IPS DF 4.7 (cell line): ENCODE results near the gene GSK3A.

Experiments used
- DNase-seq: peaks from one replicate; pipeline ENCODE4 v3.0.0-alpha.2; 2013; ENCODE audit warnings: low spot score; ENCODE audit errors: extremely low read depth

GSK3A gene

DNA sequence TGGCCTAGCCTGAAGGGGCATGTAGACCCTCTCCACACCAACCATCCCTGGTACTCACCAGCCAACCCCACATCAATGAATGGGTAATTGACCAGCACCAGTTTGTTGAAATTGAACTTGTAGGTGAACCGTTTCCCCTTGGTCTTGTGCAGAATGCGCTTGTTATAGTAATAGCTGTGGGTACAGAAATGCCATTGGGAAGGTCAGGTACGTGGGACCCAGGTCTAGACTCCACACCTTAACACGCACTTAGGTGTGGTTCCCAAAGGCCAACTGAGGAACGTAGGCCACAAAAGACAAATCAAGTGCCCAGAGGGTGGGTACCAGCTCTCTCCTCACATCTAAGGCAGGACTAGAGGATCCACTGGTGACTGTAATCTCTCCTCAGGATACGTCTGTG is 7.4 kb upstream of the GSK3A start:
- DNase-seq = no peak

DNA sequence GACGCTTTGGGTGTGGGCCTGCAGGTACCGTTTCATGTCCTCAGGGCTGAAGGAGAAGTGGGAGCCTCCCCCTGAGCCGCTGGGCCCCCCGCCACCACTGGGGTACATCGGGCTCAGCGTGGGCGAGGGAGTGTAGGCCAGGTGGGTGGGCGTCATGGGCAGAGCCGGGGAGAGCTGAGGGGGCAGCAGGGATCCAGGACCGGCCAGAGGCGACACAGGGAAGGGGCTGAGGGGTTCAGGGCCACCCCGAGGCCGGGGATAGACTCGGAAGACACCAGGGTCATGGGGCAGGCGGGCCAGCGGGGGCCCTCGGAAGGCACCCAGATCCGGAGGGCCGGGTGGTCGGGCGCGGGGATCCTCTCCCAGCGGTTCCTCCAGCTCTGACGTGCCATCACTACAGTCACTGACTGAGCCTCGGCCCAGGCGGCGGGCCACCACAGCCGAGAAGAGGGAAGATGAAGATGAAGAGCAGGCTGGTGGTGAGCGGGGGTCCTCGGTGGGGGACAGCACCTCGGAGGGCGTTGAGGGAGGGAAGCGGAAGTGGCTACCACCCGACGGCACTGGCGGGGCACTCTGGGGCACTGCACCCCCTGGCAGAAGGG is 6.8 kb upstream of the GSK3A start:
- DNase-seq = no peak

DNA sequence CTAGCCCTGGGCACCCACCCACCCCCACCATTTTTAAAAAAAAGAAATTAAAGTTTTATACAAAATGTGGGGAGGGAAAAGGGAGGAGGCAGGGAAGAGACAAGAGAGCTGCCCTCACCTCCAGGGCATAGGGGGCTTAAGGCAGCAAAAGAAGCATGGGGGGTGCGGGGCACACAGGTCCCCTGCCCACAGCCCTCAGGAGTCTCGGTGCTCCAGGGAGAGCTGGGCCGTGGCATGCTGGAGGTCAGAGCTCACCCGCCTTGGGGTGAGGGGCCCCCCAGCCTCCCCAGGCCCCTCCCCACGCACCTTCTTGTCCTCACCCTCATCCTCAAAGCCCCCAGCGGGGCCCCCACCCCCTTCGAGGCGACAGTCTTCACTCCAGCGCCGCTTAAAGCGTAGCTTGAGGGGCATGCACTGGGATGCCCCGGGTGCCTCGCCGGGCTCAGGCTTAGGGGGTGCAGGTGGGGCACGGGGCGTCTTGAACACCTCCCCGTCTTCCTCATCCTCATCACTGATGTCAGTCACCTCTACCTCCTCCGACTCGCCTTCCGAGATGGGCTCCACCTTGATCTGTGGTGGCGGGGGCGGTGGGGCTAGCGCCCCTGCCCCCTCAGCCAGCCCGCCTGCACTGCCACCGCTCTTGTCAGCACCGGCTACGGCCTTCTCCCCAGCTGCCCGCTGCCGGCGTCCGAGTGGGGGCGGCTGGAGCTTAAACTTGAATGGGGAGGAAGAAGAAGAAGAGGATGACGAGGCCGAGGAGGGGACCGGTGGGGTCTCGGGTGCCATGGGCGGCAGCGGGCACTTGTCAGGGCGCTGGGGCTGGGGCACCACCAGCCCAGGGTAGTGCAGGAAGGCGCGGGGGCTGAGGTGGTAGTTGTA is 6.1 kb upstream of the GSK3A start:
- DNase-seq = no peak

DNA sequence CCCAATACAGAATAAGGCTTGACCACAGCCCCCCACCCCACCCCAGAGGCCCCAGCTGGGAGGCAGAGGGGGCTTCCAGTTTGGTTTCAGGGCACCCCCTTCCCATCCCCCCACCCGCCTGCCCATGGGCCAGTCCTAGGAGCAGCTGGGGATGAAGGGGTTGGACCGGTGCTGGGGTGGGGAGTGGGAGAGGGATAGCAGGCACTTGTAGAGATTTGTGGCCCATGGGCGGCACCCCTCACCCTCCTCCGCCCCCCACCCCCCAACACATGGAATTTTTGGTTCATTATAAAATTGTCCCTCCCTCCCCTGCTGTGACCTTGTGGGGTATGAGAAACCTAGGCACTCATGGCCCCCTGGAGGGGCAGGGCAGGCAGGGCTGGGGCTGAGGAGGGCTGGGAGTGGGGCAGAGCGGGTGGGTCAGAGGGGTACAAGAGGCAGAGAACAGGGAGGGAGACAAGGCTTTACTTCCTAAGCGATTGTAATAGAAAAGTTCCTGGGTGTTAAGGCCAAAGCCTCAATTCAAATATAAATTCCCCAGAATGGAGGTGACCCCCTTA is 5.3 kb upstream of the GSK3A start:
- DNase-seq = no peak

DNA sequence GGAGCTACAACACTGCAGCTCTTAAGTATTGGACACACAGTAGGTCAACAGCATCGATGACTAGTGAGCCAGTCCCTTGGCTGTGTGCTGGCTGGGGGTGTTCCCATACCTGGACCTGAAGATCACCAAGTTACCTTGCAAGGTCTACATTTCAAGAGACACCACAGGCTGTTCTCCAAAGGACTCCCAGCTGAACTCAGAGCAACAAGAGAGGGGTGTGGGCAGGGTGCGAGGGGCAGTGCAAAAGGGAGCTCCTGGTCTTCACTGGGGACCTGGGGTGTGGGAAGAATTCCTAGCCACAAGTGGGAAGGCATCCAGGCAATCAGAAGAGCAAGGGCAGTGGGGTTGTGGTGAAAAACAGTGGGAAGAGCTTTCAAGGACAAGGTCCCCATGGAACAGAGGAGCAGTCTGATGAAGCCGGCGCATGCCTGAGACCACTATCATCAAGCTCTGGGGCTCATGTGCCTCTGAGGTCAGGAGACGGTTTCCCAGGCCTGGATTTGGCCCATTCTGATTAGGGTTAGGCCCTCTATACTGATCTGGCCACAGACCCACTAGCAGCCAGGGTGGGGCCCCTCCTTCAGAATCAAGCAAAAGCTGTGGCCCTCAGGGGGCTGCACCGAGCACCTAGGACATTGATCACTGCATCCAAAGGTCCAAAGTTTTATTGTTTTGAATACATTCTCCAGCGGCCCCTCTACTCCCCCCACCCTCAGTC is 4.7 kb upstream of the GSK3A start:
- no peak for DNase-seq

DNA sequence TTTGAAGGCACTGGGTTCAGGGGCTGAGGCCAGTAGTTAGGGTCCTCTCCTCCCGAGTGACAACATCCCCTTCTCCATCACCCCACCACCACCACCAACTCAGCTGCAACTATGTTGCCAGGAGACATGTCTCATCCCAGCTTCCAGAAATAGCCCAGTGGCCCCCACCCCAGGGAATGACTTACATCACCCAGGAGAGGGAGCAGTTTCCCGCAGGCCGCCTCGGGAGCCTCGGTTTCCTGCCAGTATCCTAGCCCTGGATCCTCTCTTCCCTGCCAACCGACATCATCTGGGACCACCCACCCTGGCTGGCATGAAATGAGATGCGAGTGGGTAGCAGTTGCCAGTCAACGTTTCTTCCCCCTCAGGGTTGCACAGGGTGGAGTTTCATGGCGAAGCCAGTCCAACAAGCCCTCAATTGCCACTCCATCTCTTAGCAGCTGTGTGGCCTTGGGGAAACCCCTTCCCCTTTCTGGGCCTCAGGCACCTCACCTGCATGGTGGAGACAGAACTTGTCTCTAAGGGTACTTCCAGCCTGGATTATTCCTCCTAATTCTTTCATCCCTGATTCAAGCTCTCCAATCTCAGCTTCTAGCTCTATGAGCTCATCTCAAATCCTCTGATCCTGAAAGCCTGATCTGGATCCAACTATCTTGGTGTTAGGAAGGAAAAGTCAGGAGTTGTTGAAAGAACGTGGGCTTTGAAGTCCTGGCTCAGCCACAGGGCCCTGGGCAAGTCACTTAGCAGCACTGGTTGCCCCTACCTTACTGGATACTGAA is 3.9 kb upstream of the GSK3A start:
- no peak for DNase-seq

DNA sequence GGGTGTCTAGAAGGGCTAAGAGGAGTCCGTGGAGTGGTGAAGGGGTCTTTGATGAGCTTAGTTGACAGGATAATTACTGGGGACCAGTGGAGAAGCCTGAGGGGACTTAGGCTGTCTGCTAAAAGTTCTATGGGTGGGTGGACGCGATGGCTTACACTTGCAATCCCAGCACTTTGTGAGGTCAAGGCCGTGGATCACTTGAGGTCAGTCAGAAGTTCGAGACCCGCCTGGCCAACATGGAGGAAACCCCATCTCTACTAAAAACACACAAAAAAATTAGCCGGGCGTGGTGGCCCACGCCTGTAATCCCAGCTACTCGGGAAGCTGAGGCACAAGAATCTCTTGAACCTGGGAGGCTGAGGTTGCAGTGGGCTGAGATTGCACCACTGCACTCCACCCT is 2.8 kb upstream of the GSK3A start:
- DNase-seq = no peak

DNA sequence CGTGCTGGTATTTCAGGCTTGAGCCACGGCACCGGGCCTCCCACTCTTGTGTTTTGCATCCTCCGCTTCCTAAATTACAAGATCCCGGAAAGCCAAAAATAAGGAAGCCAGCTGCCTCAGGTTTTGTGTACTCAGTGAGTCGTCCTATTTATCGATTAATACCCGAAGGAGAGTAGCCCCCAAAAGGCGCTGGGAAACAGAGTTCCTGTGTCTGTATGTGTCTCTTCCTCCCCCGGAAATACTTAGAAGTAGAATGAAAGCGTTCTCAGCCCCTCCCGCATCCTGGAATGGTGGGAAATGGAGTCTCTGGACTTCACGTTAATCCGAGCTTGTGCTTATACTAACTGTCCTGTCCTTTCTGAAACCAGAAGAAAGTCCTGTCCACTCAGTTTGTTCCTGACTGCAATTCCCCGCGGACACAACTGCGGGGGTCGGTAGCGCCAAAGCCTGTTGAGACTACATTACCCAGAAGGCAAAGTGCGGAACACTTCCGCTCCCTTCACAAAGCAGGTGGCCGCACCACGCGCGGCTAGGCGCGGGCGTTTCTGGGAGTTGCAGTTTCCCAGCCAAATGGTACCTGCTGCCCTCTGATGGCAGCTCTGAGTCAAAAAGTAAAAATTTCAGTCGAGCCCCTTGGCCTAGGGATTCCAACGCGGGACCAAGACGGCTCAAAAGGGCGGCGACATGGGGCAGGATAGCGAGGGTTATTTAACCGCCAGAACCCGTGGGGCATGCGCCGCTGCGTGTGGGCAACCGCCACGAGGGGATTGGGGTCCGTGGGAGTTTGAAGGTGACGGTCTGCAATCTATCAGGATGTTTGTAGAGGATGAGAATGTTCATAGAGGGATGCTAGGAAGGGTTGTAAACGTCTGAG is 2.2 kb upstream of the GSK3A start:
- DNase-seq = peak; percentile 83

DNA sequence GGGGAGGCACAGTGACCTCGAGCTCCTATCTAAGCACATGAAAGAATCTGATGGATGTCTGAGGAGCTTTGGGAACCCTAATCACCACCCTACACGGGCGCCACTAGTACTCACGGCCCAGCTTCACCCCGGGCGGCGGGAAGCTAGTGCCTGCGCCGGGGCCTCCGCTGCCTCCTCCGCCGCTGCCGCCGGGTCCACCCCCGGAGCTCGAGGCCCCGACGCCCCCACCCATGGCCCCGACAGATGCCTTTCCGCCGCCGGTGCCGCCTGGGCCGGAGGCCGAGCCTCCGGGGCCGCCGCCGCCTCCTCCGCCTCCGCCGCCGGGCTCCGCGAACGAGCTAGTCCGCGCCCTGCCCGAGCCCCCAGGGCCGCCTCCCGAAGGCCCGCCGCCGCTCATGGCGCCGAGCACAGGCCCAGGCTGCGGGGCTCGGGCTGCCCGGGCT is 312 bp downstream of the GSK3A start:
- DNase-seq = no peak

DNA sequence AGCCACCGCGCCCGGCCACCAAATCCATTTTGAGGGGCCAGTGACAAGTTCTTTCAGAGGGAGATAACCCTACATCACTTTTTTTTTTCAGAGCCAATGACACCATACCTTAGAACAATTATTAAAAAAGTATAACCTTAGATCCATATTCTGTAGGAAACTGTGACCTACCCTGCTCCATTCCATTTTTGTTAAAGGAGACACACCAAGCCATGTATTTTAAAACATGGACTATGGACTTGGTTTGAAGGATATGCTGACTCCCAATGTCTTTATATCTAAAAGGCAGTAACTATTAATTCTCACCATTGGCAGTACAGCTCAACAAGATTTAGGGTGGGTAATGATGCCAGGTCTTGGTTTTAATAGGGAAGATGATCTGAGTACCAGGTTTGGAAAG is 1.1 kb downstream of the GSK3A start:
- no peak for DNase-seq

DNA sequence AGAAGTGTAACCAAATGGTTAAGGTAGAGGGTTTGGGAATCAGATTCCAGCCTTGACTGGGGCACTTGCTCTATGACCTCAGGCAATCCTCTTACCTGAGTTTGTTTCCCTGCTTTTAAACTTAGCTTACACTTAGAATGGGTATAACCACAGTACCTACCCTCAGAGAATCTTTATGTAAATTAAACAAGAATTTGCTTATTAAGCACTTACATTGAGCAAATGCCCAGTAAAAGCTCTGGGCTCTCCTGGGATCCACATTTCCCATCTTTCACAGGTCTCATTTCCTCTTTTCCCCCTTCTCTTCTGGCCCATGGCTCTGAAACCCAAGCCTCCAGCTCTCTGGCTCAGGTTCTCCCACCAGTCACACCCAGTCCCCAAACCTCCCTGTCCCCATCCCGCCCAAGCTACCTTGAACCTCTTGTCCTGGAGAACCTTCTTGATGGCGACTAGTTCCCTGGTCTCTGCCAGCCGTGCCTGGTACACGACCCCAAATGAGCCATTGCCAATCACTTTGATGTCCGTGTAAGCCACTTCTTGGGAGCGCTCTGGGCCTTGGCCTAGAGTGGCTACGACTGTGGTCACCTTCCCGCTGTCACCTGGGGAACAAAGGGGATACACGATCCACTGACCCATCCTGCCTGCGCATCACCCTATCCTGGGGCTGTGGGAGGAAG is 2.7 kb downstream of the GSK3A start:
- DNase-seq = no peak

DNA sequence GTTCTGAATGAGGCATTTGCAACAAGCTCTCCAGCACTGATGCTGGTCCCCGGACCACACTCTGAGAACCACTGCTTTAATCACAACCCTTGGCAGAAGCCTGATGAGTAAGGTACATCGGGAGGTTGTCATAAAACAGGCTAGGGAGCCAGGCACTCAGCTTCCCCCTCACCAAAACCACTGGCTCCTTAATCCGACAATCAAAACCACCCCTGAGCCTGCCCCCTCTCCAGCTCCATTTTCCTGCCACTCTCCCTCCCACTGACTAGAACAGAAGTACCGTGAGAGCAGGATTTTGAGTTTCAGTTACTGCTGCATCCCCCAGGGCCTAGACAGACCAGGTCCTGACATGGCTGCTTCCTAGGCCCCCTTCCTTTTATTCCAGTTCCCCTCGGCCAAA is 7.2 kb downstream of the GSK3A start:
- no peak for DNase-seq

DNA sequence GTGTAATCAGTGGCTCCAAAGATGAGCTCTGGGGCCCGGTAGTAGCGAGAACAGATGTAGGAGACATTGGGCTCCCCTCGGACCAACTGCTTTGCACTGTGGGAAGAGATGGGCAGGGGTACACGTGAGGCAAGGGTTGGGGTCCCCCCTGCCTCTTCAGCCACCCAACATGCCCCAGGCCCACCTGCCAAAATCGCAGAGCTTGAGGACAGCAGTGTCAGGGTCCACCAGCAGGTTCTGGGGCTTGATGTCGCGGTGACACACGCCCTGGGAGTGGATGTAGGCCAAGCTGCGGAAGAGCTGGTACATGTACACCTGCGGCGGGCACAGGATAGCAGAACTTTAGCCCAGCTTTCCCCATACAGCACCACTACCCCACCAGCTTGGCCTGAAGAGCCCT is 8.0 kb downstream of the GSK3A start:
- no peak for DNase-seq

DNA sequence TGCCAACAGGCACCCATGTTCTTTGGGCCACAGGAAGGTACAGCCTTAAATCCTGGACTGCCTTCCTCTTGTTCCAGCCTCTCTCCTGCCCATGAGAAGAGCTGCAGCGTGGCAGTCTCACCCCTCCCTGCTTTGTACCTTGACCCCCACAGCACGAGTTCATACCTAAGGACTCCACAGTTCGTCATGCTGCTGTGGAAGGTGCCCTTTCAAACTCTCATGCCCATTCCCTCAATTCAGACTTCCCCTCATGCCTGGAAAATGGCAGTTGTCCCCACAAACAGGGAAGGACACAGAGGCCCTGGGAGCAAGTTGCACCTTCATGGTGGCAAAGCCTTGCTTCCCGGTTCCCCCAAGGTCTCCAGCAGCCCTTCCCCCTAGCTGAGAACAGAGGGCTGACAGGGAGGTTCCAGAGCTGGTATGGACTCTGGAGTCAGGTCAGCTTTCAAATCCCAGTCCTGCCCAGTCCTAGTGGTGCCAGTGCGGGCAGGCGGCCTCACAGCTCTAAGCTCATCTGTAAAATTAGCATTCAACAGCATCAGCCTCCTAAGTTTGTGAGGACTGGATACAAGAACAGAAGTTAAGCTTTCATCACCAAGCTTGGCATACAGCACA is 8.6 kb downstream of the GSK3A start:
- no peak for DNase-seq

DNA sequence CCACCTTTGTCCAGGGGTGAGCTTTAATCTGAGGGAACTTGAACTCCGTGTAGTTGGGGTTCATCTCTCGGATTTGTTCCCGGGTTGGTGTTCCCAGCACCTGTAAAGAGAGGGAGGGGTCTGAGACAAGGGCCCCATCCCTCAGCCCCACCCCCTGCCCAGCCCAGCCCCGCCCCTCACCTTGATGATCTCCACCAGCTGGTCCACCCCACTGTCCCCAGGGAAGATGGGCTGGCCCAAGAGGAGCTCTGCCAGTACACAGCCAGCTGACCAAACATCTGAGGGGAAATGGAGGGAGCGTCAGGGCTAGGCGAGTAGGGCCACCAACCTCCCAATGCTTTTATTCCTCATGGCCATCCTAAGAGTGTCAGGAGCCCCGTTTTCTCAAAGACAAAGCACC is 9.3 kb downstream of the GSK3A start:
- no peak for DNase-seq

DNA sequence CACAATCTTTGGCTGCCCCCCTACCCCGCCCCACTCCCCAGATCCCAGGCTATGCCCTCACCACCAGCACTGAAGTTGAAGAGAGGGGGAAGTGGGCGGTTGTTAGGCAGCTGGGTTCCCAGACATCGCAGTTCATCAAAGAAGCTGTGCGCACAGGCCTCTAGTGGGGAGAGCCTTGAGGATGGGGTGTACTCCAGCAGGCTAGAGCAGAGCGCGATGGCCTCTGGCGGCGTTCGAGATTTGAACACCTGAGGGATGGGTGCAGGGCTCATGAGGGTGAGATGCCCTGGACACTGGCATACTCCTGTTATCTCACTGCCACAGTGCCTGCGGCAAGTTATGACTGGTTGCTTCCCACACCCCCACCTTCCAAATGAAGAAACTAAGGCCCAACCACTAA is 10.0 kb downstream of the GSK3A start:
- DNase-seq = no peak

DNA sequence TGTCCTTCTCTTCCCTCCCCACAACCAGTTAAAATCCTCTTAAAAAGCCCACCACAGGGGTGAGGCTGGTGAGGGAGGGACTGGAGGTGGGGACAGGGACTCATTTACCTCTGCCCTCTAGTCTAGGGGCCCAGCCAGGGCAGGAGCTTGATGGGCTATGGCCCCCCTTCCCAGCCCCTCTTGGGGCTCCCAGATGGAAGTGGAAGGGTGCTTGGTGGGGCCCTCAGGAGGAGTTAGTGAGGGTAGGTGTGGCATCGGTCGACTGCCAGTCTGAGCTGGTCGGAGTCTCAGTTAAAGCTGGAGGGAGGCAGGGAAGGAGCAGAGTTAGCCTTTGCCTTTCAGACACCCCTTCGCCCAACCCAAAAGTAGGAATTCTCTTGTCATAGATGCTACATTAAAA is 11.8 kb downstream of the GSK3A start:
- no peak for DNase-seq

DNA sequence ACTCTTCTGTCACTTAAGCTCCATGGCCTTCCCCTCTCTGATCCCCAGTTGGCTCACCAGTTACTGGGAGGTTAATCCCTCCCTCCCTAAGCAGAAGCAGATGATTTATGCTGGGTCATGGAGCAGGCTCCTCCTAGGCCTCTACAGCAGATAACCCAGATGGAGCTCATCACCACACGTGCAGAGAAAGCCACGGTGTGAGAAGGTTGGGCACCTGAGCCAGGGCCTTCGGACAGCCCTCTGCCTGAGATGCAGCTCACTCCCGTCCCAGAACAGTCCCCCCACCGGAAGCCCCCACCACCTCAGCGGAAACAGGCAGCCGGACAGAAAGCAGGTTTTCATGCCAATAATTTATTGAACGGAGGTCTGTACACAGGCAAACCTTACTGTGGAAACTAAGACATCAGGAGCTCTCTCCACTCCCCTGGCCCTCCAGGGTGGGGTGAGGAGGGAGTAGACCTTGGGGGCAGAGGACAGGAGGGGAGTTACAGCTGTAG is 12.5 kb downstream of the GSK3A start:
- DNase-seq = no peak

DNA sequence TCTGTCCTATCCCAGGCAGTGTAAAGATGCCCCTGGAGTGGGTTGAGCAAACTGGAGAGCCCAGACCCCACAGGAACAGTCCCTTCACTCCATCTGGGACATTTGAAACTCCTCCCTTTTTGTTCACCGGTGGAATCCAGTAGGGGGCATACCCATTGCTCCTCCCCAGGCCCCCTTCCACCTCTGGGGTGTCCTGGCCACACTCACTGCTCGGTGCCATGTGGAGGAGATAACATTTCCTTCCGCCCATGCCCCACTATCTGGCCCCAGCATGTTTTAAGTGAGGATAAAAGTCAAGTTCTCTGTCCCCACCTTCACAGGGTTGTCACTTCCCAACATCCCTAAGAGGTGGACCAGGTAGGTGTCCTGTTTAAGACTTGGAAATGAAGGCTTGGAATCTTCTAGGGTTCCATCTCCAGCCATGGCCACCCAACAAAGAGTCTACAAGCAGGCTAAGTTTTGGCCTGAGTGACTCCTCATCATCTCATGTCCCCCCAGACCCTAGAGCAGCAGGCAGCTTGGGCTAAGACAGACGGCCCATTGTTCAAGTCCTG is 13.0 kb downstream of the GSK3A start:
- DNase-seq = no peak
